H1 (cell line): ENCODE measurements around the gene PIK3CG. TPM values are rescaled to one million over a fixed set of nuclear protein-coding genes. Genes with fewer than 3 reads are reported as not detected.

Experiments
- BRCA1 ChIP-seq: IDR thresholded peaks from 2 replicates; pipeline ENCODE4 v1.6.1; 2012; ENCODE audit warnings: low read depth, low read length, improper control_type of control experiment
- HDAC2 ChIP-seq, 2 experiments: fragments of 300-600 bp in 1 of 2; sonication (generic) in 1 of 2; IDR thresholded peaks; 2 replicates each; pipeline ENCODE4 v1.6.1; 2011 to 2012; ENCODE audit warnings: low read depth in 2 of 2, low read length in 2 of 2, mild to moderate bottlenecking in 2 of 2, moderate library complexity in 2 of 2, borderline replicate concordance in 1 of 2, inconsistent platforms in 1 of 2
- ZNF274 ChIP-seq: IDR thresholded peaks from 2 replicates; pipeline ENCODE4 v1.7.0; 2012; ENCODE audit warnings: low read length, borderline replicate concordance; ENCODE audit errors: extremely low read depth
- polyA plus RNA-seq, 7 experiments: library from polyadenylated mRNA; depleted of rRNA in 3 of 7; stranded (reverse) in 5 of 7; unstranded in 2 of 7; fragments of >200 nt in 5 of 7; fragments of 200-250 nt in 2 of 7; gene quantifications; 1 replicate in 5 of 7; 2 replicates in 1 of 7; 4 replicates in 1 of 7; pipeline versions ENCODE4 v1.2.1 to v1.2.3, GENCODE V29; 2011 to 2013; ENCODE audit warnings: missing spikeins in 2 of 7, mixed read lengths in 2 of 7
- total RNA-seq: library from RNA; stranded (reverse); fragmentation: NEBNext Ultra II Directional; extraction: Animal tissue kit (Norgen Biotek cat#: 25700); gene quantifications from 2 replicates; pipeline ENCODE4 v1.2.1, GENCODE V29; 2021
- TF ChIP-seq, protein P1 (sequence below): IDR thresholded peaks from 2 replicates; pipeline ENCODE4 v1.6.1; 2012; ENCODE audit warnings: inconsistent platforms

PIK3CG gene
- total and polyA plus RNA-seq, 2 of the 8 experiments (the other 6 are each of a cell fraction or from before 2014, with no cell fraction given) = not detected

DNA sequence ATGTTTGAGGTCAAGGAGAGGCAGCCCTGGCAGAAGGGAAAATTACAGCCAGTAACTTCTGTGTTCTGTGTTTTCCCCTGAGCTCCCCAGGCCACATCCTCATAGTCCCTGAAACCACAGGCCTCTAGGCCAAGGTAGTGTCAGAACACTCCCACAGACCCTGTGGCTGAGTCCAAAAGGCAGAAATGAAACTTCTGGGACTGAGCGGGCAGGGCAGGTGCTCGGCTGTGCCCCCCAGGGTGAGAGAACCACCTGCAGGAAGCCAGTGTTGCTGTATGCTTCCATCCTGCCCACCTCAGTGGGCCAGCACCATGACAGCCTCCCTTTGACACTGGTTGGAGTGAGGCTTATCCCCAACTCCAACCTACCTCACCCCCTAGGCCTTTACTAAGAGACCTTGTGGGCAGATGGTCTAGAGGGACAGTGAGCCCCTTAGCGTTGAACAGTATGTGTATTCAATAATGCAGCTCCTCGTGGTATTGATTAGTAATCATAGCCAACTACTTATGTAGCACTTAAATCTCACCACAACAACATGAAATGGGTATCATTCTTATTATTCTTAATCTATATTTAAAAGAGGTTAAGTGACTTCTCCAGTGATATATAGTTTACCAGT, 30.3 kb downstream of the PIK3CG start (continued):
- TF ChIP-seq HDAC2 (IDR thresholded peaks at IDR 0.05; ENCODE audit: borderline replicate concordance in 1 of 2, low read depth in 2 of 2, low read length in 2 of 2) (no peak), BRCA1 (no peak), ZNF274 (no peak)
- TF ChIP-seq, protein P1, sequence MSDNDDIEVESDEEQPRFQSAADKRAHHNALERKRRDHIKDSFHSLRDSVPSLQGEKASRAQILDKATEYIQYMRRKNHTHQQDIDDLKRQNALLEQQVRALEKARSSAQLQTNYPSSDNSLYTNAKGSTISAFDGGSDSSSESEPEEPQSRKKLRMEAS = no peak
